GM18505 (cell line): ENCODE measurements around the gene CLIC3.

Experiments used
- ATAC-seq: cut with Tn5 transposase; IDR thresholded peaks from one replicate; pipeline ENCODE4 v1.9.1; 2021; ENCODE audit not compliant: unreplicated experiment
- POLR2A ChIP-seq: IDR thresholded peaks from 4 replicates; pipeline ENCODE4 v1.6.1; 2011; ENCODE audit warnings: borderline replicate concordance; ENCODE audit not compliant: insufficient read depth, insufficient read length; ENCODE audit errors: extremely low read depth

Gene CLIC3

GRCh38 chr9:136962163-136962562 is 34.2 kb downstream of the CLIC3 start:
- no peak for TF ChIP-seq POLR2A
- ATAC-seq, result no peak

- ATAC-seq, result no peak
- TF ChIP-seq POLR2A, result no peak
Observed at GRCh38 chr9:136961279-136962065, 34.9 kb downstream of the CLIC3 start.

DNA sequence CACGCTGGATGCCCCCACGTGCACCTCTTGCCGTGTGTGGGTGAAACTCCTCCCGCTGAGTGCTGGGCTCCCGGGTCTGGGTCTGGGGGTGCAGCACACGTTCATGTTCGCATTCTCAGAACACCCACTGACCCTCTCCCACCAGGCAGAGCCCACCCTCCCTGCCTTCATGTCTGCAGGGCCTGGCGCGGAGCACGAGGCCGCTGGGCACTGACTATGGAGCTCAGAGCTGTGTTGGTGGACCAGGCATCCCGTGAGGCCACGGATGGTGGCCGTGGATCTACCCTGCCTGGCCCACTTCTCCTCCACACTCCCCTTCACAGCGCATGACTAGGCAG is 35.5 kb downstream of the CLIC3 start:
- ATAC-seq, result no peak

DNA sequence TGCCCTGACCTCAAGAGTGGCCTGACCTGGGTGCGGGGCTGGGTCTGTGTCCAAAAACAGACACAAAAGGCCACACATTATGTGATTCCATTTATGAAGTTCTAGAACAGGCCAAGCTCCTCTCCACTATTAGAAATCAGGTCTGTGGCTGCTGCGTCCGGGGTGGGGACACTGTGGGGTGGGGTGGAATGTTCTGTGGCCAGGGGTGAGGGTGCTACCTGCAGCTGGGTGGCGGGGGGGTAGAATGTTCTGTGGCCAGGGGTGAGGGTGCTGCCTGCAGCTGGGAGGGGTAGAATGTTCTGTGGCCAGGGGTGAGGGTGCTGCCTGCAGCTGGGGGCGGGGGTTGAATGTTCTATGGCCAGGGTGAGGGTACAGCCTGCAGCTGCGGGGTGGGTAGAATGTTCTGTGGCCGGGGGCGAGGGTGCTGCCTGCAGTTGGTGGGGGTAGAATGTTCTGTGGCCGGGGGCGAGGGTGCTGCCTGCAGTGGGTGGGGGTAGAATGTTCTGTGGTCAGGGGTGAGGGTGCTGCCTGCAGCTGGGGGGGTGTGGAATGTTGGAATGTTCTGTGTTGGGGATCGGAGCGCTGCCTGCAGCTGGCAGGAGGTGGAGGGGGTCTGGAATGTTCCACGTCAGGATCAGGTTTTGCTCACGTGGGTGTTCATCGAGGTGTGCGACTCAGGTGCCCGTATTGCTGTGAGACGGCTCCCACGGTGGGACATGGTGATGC is 36.0 kb downstream of the CLIC3 start:
- no peak for TF ChIP-seq POLR2A
- no peak for ATAC-seq

More for the DNA sequence above, 35.5 kb downstream of the CLIC3 start:
- no peak for TF ChIP-seq POLR2A

GRCh38 chr9:136958898-136959850 is 37.2 kb downstream of the CLIC3 start:
- no peak for ATAC-seq
- no peak for TF ChIP-seq POLR2A

DNA sequence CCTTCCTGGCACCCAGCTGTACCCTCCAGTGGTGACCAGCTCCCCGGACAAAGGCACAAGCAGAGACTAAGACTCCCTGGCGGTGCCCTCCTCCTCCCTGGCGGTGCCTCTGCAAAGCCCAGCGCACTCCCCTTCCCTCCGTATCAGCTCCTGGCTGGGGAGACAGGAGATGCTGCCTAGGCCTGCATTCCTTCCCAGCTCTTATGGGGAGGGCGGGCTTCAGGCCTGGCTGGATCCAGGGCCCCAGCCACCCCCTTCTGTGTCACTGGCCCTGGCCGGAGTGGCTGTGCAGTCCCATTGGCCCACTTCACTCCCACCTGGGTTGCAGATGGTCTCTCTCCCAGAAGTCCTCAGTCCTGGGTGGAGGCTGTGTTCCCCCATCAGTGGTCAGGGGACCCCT is 37.9 kb downstream of the CLIC3 start:
- ATAC-seq, result no peak
- no peak for TF ChIP-seq POLR2A

DNA sequence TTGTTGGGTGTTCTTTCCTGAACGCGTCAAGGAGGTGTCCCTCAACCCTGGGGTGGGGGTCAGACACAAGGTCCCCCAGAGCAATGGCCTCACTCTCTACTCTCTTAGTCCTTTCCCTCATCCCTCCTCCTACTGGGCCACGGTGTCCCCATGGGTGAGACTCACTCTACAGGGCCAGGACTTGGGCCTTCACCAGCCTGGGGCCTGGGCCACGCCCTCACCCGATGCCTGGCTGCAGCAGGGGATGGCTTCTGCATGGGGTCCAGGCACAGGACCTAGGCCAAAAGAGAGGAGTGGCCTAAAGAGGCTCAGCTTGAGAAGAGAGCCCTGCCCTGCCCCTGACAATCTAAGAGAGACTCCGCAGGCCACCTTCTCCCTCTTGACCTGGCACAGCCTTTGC is 38.5 kb downstream of the CLIC3 start:
- ATAC-seq, result no peak
- no peak for TF ChIP-seq POLR2A

DNA sequence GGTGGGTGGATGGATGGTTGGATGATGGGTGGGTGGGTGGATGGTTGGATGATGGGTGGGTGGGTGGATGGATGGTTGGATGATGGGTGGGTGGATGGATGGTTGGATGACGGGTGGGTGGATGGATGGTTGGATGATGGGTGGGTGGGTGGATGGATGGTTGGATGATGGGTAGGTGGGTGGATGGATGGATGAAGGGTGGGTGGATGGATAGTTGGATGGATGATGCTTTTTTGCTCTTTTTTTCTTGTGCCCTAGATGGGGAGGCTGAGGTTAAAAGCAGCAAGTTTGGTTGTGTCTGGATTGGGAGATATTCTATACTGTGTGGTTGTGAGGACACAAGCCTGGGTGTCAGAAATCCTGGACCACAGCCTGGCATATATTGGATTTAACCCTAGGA is 38.9 kb downstream of the CLIC3 start:
- no peak for TF ChIP-seq POLR2A
- ATAC-seq, result no peak

DNA sequence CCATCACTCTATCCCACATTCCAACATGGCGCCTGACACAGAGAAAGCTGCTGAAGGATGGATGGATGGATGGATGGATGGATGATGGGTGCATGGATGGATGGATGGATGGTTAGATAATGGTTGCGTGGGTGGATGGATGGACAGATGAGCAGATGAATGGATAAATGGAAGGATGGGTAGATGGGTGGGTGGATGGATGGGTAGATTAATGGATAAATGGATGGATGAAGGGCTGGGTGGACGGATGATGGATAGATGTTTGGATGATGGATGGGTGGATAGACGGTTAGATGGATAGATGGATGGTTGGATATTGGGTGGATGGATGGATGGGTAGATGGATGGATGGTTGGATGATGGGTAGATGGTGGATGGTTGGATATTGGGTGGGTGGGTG is 39.8 kb downstream of the CLIC3 start:
- no peak for ATAC-seq
- no peak for TF ChIP-seq POLR2A

- TF ChIP-seq POLR2A, result no peak
- no peak for ATAC-seq
Observed at GRCh38 chr9:136955943-136956335, 40.4 kb downstream of the CLIC3 start.

GRCh38 chr9:136955202-136955942 is 41.0 kb downstream of the CLIC3 start:
- ATAC-seq, result no peak
- no peak for TF ChIP-seq POLR2A

GRCh38 chr9:136954270-136955083 is 41.9 kb downstream of the CLIC3 start:
- no peak for TF ChIP-seq POLR2A
- no peak for ATAC-seq

GRCh38 chr9:136953771-136954269 is 42.5 kb downstream of the CLIC3 start:
- no peak for TF ChIP-seq POLR2A
- no peak for ATAC-seq
